IPS-15b (cell line): ENCODE results near the gene SOHLH1.

Experiments
- H3K27me3 ChIP-seq: one replicate; pipeline ENCODE4 v1.6.1; 2013; ENCODE audit warnings: low read length; ENCODE audit not compliant: control insufficient read depth, insufficient read depth
- H3K36me3 ChIP-seq: one replicate; pipeline ENCODE4 v1.6.1; 2013; ENCODE audit warnings: low read length; ENCODE audit not compliant: control insufficient read depth, insufficient read depth
- H3K4me1 ChIP-seq: one replicate; pipeline ENCODE4 v1.6.1; 2013; ENCODE audit warnings: mild to moderate bottlenecking, low read length; ENCODE audit not compliant: control insufficient read depth, insufficient read depth
- H3K4me3 ChIP-seq: one replicate; pipeline ENCODE4 v1.5.1; 2013; ENCODE audit warnings: low read depth, low read length
- H3K9ac ChIP-seq: one replicate; pipeline ENCODE4 v1.6.1; 2013; ENCODE audit warnings: low read depth, mild to moderate bottlenecking, low read length
- H3K9me3 ChIP-seq: one replicate; pipeline ENCODE4 v1.6.1; 2013; ENCODE audit warnings: mild to moderate bottlenecking, low read length; ENCODE audit not compliant: control insufficient read depth, insufficient read depth

SOHLH1 gene

DNA sequence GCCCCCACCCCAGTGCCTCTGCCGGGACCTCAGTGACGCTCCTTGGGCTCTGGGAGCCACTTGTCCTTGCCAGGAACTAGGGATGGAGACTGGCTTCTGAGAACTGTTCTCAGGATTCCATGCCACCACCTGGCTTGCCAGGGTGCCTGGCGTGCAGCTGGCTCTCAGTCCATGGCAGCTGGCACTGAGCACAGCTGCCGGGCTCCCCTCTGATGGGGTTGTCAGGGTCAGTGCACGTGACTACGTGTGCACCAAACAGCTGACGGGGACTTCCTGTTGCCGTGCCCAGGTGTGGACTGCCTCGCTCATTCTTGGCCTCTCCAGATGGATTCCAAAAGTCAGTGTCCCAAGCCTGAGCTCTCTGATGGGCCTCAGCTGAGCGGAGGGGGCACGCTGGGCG is 12.1 kb upstream of the SOHLH1 start:
- Histone ChIP-seq H3K4me1 (no peaks in the 10 kb centered on the region), H3K27me3 (peaks cover 14% of the 10 kb centered on the region), H3K9ac (no peak overlapping the region), H3K36me3 (no peaks in the 10 kb centered on the region), H3K9me3 (no peaks in the 10 kb centered on the region), H3K4me3 (no peak overlapping the region)

DNA sequence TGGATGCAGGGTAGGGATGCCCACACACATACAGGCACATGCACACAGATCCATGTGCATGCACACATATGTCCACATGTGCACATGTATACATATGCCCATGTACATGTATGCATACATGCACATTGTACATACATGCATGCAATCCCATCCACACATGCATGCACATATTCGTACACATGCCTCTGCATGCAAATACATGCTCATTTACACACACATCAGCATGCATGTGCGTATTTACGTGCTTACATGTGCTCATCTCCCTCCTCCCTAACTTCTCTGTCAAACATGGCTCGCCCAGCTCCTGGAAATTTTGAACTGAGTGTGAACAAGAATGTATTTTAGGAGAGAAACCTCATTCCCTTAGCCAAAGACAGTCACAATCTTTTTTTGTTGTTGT is 8.9 kb upstream of the SOHLH1 start:
- Histone ChIP-seq H3K36me3 (no peaks in the 10 kb centered on the region), H3K4me1 (no peaks in the 10 kb centered on the region), H3K4me3 (no peak overlapping the region), H3K27me3 (no peaks in the 10 kb centered on the region), H3K9me3 (no peaks in the 10 kb centered on the region), H3K9ac (no peak overlapping the region)

DNA sequence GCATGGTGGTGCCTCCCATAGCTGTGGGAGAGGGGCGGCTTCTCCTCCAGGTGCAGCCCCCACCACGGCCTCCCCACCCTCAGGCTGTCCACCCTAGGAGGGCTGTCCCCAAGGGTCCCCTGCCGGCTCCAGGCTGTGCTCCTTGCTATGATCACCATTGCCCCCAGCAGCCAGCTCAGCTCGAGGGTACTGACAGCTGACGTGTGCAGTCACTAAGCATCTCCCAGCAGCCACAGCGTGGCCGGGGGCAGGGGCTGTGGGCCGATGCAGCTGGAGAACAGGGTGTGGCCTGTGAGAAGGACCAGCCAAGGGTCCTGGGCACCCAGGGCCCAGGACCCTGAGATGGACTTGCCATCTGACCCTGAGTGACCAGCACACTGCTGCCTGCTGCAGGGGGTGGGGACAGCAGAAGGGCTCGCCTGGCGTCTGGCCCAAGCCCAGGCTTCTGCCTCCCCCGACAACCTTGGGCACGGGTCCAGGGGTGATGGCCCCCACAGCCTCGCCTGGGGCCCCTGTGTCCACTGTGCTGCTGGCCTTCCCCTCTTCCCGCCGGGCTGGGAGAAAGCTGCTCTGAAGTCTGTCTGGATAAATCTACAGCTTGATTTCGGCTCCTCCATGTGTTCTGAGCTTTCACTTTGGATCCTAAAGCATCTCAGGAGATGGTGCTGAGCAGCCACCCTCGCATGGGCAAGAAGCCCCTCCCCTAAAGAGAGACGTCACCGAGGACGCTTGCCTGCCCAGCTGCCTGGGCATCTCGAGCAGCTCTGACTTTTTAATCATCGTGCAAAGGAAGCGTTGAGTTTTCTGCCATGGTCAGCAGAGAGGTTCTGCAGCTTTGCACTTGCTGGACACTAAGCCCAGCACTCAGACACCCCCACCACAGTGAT is 8.2 kb upstream of the SOHLH1 start:
- no peak overlapping the region for H3K4me3 ChIP-seq
- no peak overlapping the region for H3K9ac ChIP-seq

DNA sequence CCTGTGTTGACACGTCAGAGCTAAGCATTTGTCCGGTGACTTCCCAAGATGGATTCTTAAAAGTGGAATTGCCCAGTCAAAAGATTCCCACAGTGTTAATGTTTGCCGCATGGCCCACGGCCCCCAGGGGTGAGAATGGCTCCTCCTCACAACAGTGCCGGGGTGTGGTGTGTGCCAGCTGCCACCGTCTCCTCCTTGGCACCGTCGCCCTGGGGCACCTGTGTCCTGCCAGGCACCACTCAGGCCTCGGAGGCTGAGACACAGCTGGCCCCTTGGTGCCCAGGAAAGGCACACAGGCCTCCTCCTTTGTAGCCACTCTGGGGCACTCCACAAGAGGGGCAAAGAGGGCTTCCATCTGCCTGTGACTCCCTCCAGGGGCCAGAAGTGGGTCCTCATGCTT is 7.0 kb upstream of the SOHLH1 start:
- Histone ChIP-seq H3K36me3 (no peaks in the 10 kb centered on the region), H3K4me3 (no peak overlapping the region)

More for the DNA sequence above, 8.2 kb upstream of the SOHLH1 start:
- Histone ChIP-seq H3K27me3 (no peaks in the 10 kb centered on the region), H3K4me1 (no peaks in the 10 kb centered on the region), H3K36me3 (no peaks in the 10 kb centered on the region), H3K9me3 (no peaks in the 10 kb centered on the region)

DNA sequence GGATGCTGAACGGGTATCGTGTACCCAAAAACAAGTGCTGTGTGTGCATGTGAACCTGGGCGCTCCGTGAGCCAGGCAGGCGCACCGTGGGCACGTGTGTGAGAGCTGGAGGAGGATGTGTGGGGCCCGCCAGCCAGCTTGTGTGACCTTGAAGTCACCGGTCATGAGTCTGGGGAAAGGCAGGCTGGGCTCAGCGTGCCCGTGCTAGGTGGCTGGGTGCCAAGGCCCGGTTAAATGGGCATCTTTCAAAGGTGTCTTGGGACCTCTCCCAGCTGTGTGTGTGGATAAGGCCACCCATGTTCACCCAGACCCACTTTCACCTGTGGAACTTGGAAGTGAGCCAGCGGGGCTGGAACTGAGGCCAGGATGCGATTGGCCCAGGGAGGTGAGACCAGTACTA is 6.1 kb upstream of the SOHLH1 start:
- Histone ChIP-seq H3K4me3 (no peak overlapping the region), H3K9ac (no peak overlapping the region), H3K27me3 (no peaks in the 10 kb centered on the region), H3K9me3 (no peaks in the 10 kb centered on the region), H3K4me1 (no peaks in the 10 kb centered on the region), H3K36me3 (no peaks in the 10 kb centered on the region)

More for the DNA sequence above, 7.0 kb upstream of the SOHLH1 start:
- H3K27me3 ChIP-seq, result no peaks in the 10 kb centered on the region
- no peaks in the 10 kb centered on the region for H3K9me3 ChIP-seq
- H3K9ac ChIP-seq, result no peak overlapping the region
- H3K4me1 ChIP-seq, result no peaks in the 10 kb centered on the region

DNA sequence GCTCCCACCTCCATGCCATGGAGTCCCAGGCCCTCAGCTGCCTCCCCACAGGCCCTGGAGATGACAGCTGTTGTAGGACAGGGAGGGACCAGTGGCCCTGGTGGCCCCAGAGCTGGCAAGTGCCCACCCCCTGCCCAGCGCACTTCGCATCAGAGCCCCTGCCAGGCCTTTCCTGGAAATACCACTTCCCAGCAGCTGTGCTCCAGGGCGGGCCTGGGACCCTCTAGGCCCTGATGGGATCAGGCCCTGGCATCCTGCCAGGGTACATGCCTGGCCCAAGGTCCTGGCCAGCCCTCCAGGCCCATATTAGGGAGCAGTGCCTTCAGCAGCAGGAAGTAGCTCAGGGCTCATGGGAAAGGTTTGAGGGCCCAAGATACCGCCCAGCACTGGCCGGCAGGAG is 5.2 kb upstream of the SOHLH1 start:
- Histone ChIP-seq H3K27me3 (no peaks in the 10 kb centered on the region), H3K36me3 (no peaks in the 10 kb centered on the region), H3K4me1 (no peaks in the 10 kb centered on the region), H3K9me3 (no peaks in the 10 kb centered on the region), H3K9ac (no peak overlapping the region), H3K4me3 (no peak overlapping the region)

DNA sequence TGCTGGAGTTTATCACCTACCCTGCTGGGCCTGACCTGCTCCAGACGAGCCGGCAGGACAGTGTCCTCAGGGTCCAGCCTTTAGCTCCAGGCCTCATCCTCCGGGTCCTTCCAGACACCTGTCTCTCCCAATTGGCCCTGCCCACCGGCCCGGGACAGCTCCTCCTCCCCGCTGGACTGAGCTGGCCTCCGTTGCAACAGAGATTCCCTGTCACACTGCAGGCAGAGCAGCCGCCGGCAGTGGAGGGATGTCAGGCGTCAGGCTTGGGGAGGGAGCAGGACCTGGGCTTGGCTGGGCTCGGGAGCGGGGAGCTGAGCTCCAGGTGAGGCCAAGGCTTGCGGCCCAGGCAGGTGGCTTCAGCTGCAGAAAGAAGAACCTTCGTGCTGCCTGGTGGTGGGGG is 4.4 kb upstream of the SOHLH1 start:
- no peak overlapping the region for H3K4me3 ChIP-seq
- H3K36me3 ChIP-seq, result no peaks in the 10 kb centered on the region

DNA sequence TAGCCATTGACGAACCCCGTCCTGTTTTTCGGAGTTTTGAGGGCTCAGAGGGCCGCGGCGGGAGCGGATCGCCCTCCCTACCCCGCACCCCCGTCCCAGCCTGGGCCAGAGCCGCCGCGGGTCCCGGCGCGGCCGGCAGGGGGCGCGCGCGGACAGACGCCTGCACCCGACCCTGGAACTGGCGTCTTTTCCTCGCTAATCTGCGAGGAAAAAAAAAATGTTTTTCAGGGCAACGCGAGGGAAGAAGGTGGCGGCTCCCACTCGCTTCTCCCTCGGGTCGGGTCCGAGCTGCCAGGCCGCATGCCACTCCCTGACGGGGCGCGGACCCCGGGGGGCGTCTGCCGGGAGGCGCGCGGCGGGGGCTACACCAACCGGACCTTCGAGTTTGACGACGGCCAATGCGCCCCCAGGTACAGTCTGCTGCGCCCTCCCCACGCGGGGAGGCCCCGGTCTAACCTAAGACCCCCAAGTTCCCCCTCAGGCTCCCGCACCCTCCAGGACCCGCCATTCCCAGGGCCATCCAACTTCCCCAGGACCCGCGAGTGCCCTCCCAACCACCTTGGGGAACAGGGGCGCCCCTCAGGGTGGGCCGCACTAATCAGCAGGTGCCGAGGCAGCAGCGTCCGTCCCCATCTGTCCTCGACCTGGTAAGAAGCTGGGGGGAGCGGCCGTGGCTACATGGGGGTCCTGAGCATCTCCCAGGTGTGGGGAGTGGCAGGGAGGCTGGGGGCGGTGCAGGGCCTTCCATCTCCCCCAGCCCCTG is 2.9 kb upstream of the SOHLH1 start, which contains the start of gene KCNT1:
Gene KCNT1 (plus strand): TSS at position 227 of the 763 bp plus-strand sequence. CDS start 74 bp downstream, at position 301.
- Histone ChIP-seq H3K4me1 (no peaks in the 10 kb centered on the region), H3K36me3 (no peaks in the 10 kb centered on the region), H3K9ac (no peak within 1 kb of the TSS)

More for the DNA sequence above, 4.4 kb upstream of the SOHLH1 start:
- H3K27me3 ChIP-seq, result no peaks in the 10 kb centered on the region
- no peaks in the 10 kb centered on the region for H3K9me3 ChIP-seq
- no peaks in the 10 kb centered on the region for H3K4me1 ChIP-seq
- no peak overlapping the region for H3K9ac ChIP-seq

DNA sequence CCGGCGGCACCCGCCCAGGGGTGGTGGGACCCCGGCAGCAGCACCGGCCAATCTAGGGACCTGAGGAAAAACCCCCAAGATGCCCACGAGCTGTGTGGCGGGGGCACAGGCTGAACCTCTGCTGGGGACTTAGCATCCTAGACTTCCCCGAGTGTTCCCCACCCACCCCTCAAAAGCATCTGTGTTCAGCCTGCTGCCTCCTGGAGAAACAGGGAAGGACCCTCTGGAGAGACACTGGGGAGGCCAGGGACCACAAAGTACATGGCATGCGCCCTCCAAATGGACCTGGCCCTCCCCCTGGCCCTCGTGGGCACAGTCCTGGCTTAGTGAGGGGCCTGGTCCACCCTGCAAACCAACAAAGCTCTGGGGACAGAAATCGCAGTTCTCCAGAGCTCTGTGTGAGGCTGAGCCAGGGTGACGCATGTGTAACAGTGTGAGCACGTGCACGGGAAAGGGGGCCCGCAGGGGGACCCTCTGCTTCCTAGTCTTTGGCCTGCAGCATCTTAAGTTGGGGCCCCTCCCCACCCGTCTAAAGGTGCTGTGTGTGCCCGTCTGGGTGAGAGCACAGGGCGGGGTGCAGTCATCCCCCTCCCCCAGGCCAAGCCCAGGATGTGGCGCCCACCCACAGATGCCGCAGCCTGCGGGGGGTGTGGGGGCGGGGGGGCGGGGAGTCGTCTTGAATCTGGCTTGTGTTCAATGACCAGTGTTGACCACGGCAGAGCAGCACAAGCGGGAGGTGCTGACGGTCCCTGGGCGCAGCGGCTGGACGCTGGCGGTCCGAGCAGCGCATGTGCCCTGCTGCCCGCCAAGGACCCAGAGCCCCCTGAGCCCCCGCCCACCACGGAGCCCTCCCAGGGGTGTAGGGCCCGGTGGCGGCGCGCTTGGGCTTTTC is 2.0 kb upstream of the SOHLH1 start:
- H3K4me1 ChIP-seq, result no peaks in the 10 kb centered on the region
- no peaks in the 10 kb centered on the region for H3K27me3 ChIP-seq
- no peak overlapping the region for H3K4me3 ChIP-seq
- H3K9ac ChIP-seq, result no peak overlapping the region
- no peaks in the 10 kb centered on the region for H3K9me3 ChIP-seq
- H3K36me3 ChIP-seq, result no peaks in the 10 kb centered on the region

More for the DNA sequence above, 2.9 kb upstream of the SOHLH1 start, which contains the start of gene KCNT1:
- Histone ChIP-seq H3K9me3 (no peaks in the 10 kb centered on the region), H3K4me3 (no peak within 1 kb of the TSS), H3K27me3 (no peaks in the 10 kb centered on the region)

DNA sequence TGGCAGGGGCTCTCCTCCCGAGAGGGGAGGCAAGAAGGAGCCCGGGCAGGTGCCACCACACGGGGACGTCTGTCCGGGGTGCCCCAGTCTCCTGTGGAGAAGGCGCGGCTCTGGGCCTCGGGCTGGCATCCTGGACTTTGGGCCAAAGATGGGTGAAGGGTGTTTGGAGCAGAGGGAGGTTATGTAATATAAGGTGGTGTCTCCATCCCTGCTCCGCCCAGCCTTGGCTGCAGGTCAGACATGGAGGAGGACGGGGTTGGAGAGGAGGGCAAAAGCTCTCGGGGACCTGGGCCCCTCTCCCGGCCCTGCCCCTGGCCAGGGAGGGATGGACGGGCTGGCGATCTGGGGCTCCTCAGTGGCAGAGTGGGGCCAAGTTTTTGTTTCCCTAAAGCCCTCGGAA is 1.2 kb upstream of the SOHLH1 start:
- H3K4me1 ChIP-seq, result no peaks in the 10 kb centered on the region
- no peaks in the 10 kb centered on the region for H3K9me3 ChIP-seq
- no peaks in the 10 kb centered on the region for H3K36me3 ChIP-seq

DNA sequence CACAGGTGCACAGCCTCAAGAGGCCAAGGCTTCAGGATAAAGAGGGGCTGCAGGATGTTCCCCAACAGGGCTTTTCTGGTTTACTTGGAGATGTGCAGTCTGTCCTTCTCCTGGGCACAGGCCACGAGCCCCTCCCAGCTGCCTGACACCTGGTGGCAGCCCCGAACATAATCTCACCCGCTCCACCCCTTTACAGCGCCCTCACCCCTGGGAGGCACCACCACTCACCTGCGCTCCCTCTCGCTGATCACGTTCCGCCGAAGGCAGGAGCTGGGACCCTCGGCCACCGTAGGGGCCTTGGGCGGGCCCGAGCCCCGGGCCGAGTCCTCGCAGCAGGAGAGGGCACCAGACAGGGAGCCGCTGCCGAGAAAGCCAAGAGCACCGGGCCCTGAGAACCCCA is 514 bp downstream of the SOHLH1 start:
- Histone ChIP-seq H3K9me3 (no peaks in the 10 kb centered on the region), H3K4me3 (no peak overlapping the region), H3K4me1 (no peaks in the 10 kb centered on the region), H3K27me3 (no peaks in the 10 kb centered on the region), H3K9ac (no peak overlapping the region), H3K36me3 (no peaks in the 10 kb centered on the region)

More for the DNA sequence above, 1.2 kb upstream of the SOHLH1 start:
- no peak overlapping the region for H3K4me3 ChIP-seq
- no peak overlapping the region for H3K9ac ChIP-seq
- H3K27me3 ChIP-seq, result no peaks in the 10 kb centered on the region
